Right lobe of liver (tissue), 6 donors: Measurements from ENCODE around the gene ZBED5. TPM values are rescaled to one million over a fixed set of nuclear protein-coding genes. Genes with fewer than 3 reads are reported as not detected.
A peak's percentile ranks its signal among the peaks of the same experiment; 100 is the strongest.

Experiments
- ATAC-seq, 4 donors: fragments of 200-7000 bp; cut with Tn5 transposase; one replicate each; pipeline ENCODE4 v1.9.1; 2020; ENCODE audit warnings: mild to moderate bottlenecking in 4 of 4, moderate library complexity in 4 of 4
- DNase-seq, 3 donors: peaks; one replicate each; pipeline ENCODE4 v3.0.0-alpha.2; 2020
- H3K27ac ChIP-seq, 3 donors: fragments of 200-600 bp; one replicate each; pipeline ENCODE4 v1.8.0; 2022
- H3K27me3 ChIP-seq, 2 donors: fragments of 200-600 bp; one replicate each; pipeline ENCODE4 v1.8.0; 2022
- H3K36me3 ChIP-seq, 4 donors: fragments of 200-600 bp; sonication (generic) in 1 of 4; one replicate each; pipeline versions ENCODE4 v1.5.1 to v1.8.0; 2017 to 2022; ENCODE audit warnings: control low read depth in 1 of 4
- H3K4me1 ChIP-seq, 4 donors: fragments of 200-600 bp; sonication (generic) in 1 of 4; one replicate each; pipeline versions ENCODE4 v1.5.1 to v1.8.0; 2017 to 2022; ENCODE audit warnings: control low read depth in 1 of 4
- H3K4me3 ChIP-seq, 3 donors: fragments of 200-600 bp; one replicate each; pipeline ENCODE4 v1.8.0; 2022
- H3K9me3 ChIP-seq, 4 donors: fragments of 200-600 bp; sonication (generic) in 1 of 4; one replicate each; pipeline versions ENCODE4 v1.5.1 to v1.8.0; 2017 to 2022; ENCODE audit warnings: control low read depth in 1 of 4
- CTCF ChIP-seq, 4 donors: fragments of 200-600 bp in 3 of 4; fragments of 450-650 bp in 1 of 4; IDR thresholded peaks; one replicate each; pipeline versions ENCODE4 v1.5.1 to v1.8.0; 2016 to 2022; ENCODE audit warnings: antibody characterized with exemption in 4 of 4, mild to moderate bottlenecking in 2 of 4
- POLR2A ChIP-seq: fragments of 450-650 bp; IDR thresholded peaks from one replicate; pipeline ENCODE4 v1.6.1; 2017; ENCODE audit warnings: antibody characterized with exemption, mild to moderate bottlenecking
- WGBS: methylation state at CpG from one replicate; pipeline ENCODE4 v1.1.6; 2018; ENCODE audit warnings: low coverage, low lambda C conversion rate; ENCODE audit not compliant: insufficient coverage; ENCODE audit errors: missing lambda C conversion rate; 5-methylcytosine and 5-hydroxymethylcytosine counted together
- intact Hi-C, 2 donors: fragments of 100-400 bp; cut with DNase I; formaldehyde crosslinking; loops; one replicate each; pipeline versions ENCODE4 v1.11.2 to v1.14.1; 2022
- long read RNA-seq: library from polyadenylated mRNA; unstranded; transcript quantifications from one replicate; pipeline ENCODE4 v2.0.0, GENCODE V29; 2019
- total RNA-seq, 6 experiments: library from RNA; depleted of rRNA in 2 of 6; stranded (reverse); fragments of >200 nt in 2 of 6; fragmentation: NEBNext Ultra II Directional in 3 of 6; extraction: Animal tissue kit (Norgen Biotek cat#: 25700) in 3 of 6; gene quantifications; one replicate each; pipeline versions ENCODE4 v1.1.0 to v1.2.4, GENCODE V29; 2016 to 2023
- donor health status: DM: no; HTN: yes; CAD: no.
- donor health status: DM: no; HTN: no; CAD: no.
- donor health status: DM: no; HTN: no; CAD: no.
- donor health status: DM: no; HTN: yes; CAD: no.
- donor health status: DM: no; HTN: yes; CAD: no.

Gene ZBED5
- 10 to 100 TPM in 2 of 6 experiments, 1 to 10 TPM in 4; 7.0 to 11.7 (median 8.7) TPM for total RNA-seq
- long read RNA-seq = 0 reads

DNA sequence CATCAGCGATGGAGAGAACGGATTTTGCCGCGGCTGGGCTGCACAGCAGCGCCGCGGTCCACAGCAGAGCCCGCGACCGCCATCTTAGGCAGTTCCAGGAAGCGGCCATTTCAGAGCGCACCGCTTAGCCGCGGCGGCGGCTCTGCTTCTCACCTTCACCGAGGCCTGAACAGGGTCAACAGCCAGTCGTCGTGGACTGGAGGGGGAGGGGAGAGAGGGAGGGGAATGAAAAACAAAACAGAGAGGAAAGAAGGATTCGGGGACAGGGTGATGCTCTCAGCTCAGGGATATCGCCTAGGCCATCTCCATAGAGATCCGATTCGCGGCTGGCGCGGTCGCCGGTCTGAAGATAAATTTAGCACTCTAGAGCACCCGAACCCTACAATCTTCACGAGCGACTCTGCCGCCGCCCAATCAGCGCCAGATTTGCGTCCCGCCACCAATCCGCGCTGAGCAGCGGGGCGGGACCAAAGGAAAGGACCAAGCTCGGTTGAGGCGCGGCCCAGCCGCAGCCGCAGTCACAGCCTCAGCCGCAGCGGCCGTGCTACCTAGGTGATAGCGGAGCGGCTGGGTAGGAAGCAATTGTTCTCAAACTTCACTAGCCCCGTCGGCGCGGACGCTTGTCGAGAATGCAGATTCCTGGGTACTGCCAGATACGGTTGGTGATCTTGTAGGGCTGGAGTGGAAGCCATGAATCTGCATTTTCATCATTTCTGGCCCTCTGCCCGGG lies at the start of gene ZBED5:
Gene ZBED5 (minus strand): TSS at position 345 of the 730 bp plus-strand sequence. CDS start 3,108 bp downstream, outside the sequence.
- Histone ChIP-seq H3K9me3 (no peaks in the 10 kb centered on the region), H3K27me3 (no peaks in the 10 kb centered on the region), H3K36me3 (peaks cover 0 to 24% (median 9%) of the 10 kb centered on the region in 4 donors), H3K27ac (peak within 1 kb of the TSS; percentile 82 to 97 (median 89)), H3K4me1 (peaks cover 0 to 17% (median 4%) of the 10 kb centered on the region in 4 donors), H3K4me3 (peak within 1 kb of the TSS; percentile 77 to 83 (median 78))
- TF ChIP-seq POLR2A (peak; percentile 97), CTCF (IDR thresholded peaks at IDR 0.05) (no peak)
- DNase-seq (peak; percentile 97 to 98 (median 98)), ATAC-seq (peak; percentile 94 to 98 (median 95))
- WGBS = 1% methylated on average over 35 of the region's 59 CpGs
- intact Hi-C loops = no loop called here

- 88% methylated on average over 1 of the region's 2 CpGs for WGBS
- peak in 1 of 4 donors; percentile 53 for ATAC-seq
- H3K36me3 ChIP-seq = no peaks in the 10 kb centered on the region
- no peaks in the 10 kb centered on the region for H3K9me3 ChIP-seq
- intact Hi-C loops = no loop called here
- no peaks in the 10 kb centered on the region for H3K27me3 ChIP-seq
- no peaks in the 10 kb centered on the region for H3K4me1 ChIP-seq
- no peak for TF ChIP-seq CTCF (IDR thresholded peaks at IDR 0.05)
- TF ChIP-seq POLR2A = no peak
- H3K27ac ChIP-seq = no peak overlapping the region
- H3K4me3 ChIP-seq = no peak overlapping the region
- no peak for DNase-seq
Measured at GRCh38 chr11:10906521-10906920, 48.7 kb upstream of the ZBED5 start.

DNA sequence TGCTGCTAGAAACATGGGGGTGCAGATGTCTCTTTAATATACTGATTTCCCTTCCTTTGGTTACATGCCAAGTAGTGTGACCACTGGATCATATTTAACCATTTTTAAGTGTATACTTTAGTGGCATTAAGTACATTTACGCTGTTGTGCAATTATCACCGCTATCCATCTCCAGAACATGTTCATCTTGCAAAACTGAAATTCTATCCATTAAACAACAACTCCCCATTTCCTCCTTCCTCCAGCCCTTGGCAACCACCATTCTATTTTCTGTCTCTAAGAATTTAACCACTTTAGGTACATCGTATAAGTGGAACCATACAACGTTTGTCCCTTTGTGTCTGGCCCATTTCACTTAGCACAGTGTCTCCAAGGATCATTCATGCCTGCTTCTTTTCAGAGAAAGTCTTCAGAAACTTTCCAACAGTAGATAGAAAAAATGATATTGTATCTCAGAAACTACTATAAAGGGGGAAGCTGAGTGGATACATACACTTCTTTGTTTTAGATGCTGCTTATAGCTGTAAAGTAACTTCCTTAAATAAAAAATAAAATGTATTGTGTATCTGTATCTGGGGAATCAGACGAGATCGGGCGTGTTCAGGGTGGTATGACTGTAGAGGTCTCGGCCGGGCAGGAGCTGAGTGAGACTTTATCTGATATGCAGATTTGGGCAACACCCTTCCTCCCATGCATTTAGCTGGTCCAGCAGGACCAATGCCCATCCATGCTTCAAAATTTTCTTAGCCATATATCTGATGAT lies 44.6 kb upstream of the ZBED5 start:
- DNase-seq (no peak), ATAC-seq (no peak)
- Histone ChIP-seq H3K27me3 (no peaks in the 10 kb centered on the region), H3K9me3 (no peaks in the 10 kb centered on the region), H3K4me1 (no peaks in the 10 kb centered on the region), H3K27ac (no peak overlapping the region), H3K4me3 (no peak overlapping the region), H3K36me3 (no peaks in the 10 kb centered on the region)
- TF ChIP-seq POLR2A (no peak), CTCF (IDR thresholded peaks at IDR 0.05) (no peak)
- intact Hi-C loops = no loop called here
- WGBS = 87% methylated on average over 7 of the region's 9 CpGs

DNA sequence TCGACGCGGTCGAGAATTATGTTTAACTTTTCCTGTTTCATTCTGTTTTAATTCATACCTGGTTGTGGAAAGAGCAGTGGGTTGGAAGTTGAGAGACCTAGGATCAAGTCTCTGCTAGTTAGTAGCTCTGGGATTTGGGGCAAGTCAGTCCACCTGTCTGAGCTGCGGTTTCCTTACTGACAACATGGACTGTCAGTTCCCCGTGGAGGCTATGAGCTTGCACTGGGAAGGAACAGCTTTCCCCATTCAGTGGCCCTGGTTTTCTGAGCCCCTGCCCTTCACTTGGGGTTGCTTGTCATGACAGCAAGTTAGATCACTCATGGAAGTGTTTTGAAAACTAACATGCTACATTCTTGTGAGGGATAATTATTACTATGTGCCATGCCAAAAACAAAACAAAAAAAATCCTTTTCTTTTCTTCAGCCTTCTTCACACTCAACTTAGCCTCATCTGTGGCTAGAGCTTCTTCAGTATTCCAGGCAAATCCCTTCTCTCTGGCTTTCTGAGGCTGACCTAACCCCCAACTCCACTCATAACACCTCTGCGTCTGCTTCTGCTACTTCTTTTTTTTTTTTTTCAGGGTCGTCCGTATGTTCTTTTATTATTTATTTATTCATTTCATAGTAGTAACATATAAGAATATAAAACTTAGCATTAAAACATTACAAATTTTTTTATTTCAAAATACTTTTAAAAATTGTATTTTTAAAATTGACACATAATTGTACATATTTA lies 43.0 kb upstream of the ZBED5 start:
- DNase-seq = no peak
- ATAC-seq = no peak
- TF ChIP-seq POLR2A = no peak
- no peak for TF ChIP-seq CTCF (IDR thresholded peaks at IDR 0.05)
- Histone ChIP-seq H3K9me3 (no peaks in the 10 kb centered on the region), H3K27me3 (no peaks in the 10 kb centered on the region), H3K36me3 (no peaks in the 10 kb centered on the region), H3K27ac (peak overlapping the region in 1 of 3 donors; percentile 39), H3K4me3 (no peak overlapping the region), H3K4me1 (no peaks in the 10 kb centered on the region)
- intact Hi-C loops = no loop called here
- WGBS = 61% methylated on average over 9 of the region's 9 CpGs
